ACC112 (cell line): Measurements from ENCODE around the gene POLN.
"Not testable (repeated sequence)": the region's sequence is repeated elsewhere in the genome, so short reads cannot be mapped to it uniquely, and the experiment has no call there.

ENCODE experiments used
- H2AFZ ChIP-seq: fragments of 200-600 bp; sonication (generic); one replicate; pipeline ENCODE4 v1.6.0; 2017; ENCODE audit warnings: antibody characterized with exemption, low read length; ENCODE audit not compliant: unreplicated experiment
- H3K27ac ChIP-seq: fragments of 200-600 bp; sonication (generic); 2 replicates; pipeline ENCODE4 v1.5.1; 2014; ENCODE audit warnings: low read depth, mild to moderate bottlenecking, antibody characterized with exemption, low read length, moderate library complexity
- H3K27me3 ChIP-seq: fragments of 200-600 bp; sonication (generic); 2 replicates; pipeline ENCODE4 v1.6.1; 2014; ENCODE audit warnings: mild to moderate bottlenecking, antibody characterized with exemption, low read length, moderate library complexity, mixed read lengths; ENCODE audit not compliant: insufficient read depth
- H3K36me3 ChIP-seq: fragments of 200-600 bp; sonication (generic); 2 replicates; pipeline ENCODE4 v1.6.1; 2016; ENCODE audit warnings: mild to moderate bottlenecking, antibody characterized with exemption, low read length, moderate library complexity, mixed read lengths; ENCODE audit not compliant: insufficient read depth
- H3K4me1 ChIP-seq: fragments of 200-600 bp; sonication (generic); one replicate; pipeline ENCODE4 v1.6.1; 2016; ENCODE audit warnings: low read length, mixed read lengths; ENCODE audit not compliant: insufficient read depth, unreplicated experiment, control insufficient read depth
- H3K4me3 ChIP-seq: fragments of 200-600 bp; sonication (generic); 2 replicates; pipeline ENCODE4 v1.5.1; 2014; ENCODE audit warnings: mild to moderate bottlenecking, low read depth, low read length
- H3K79me2 ChIP-seq: fragments of 200-600 bp; sonication (generic); one replicate; pipeline ENCODE4 v1.6.0; 2016; ENCODE audit warnings: low read length; ENCODE audit not compliant: control insufficient read depth, unreplicated experiment, insufficient read depth

POLN gene

GRCh38 chr4:2284934-2285612, 43.2 kb upstream of the POLN start:
- H3K79me2 ChIP-seq, result no peaks in the 10 kb centered on the region
- no peaks in the 10 kb centered on the region for H3K27me3 ChIP-seq
- no peak overlapping the region for H3K4me3 ChIP-seq
- H3K4me1 ChIP-seq, result peaks cover 14% of the 10 kb centered on the region
- H2AFZ ChIP-seq, result no peak overlapping the region
- H3K36me3 ChIP-seq, result no peaks in the 10 kb centered on the region
- H3K27ac ChIP-seq, result peak overlapping the region; percentile 58

- Histone ChIP-seq H3K4me1 (peaks cover 14% of the 10 kb centered on the region), H3K27ac (no peak overlapping the region), H2AFZ (no peak overlapping the region), H3K79me2 (no peaks in the 10 kb centered on the region), H3K36me3 (no peaks in the 10 kb centered on the region), H3K4me3 (no peak overlapping the region), H3K27me3 (no peaks in the 10 kb centered on the region)
These were observed 42.4 kb upstream of the POLN start for GRCh38 chr4:2284161-2284933.

- Histone ChIP-seq H3K4me3 (no peak overlapping the region), H2AFZ (no peak overlapping the region), H3K79me2 (no peaks in the 10 kb centered on the region), H3K27ac (no peak overlapping the region), H3K36me3 (no peaks in the 10 kb centered on the region), H3K4me1 (peaks cover 14% of the 10 kb centered on the region), H3K27me3 (no peaks in the 10 kb centered on the region)
These were observed 41.3 kb upstream of the POLN start for GRCh38 chr4:2283199-2283711.

GRCh38 chr4:2281575-2282343, 39.8 kb upstream of the POLN start:
- Histone ChIP-seq H3K36me3 (no peaks in the 10 kb centered on the region), H3K27ac (no peak overlapping the region), H2AFZ (no peak overlapping the region), H3K4me3 (no peak overlapping the region), H3K79me2 (no peaks in the 10 kb centered on the region), H3K4me1 (peaks cover 19% of the 10 kb centered on the region), H3K27me3 (no peaks in the 10 kb centered on the region)

- Histone ChIP-seq H3K4me1 (peaks cover 14% of the 10 kb centered on the region), H3K27ac (no peak overlapping the region), H2AFZ (no peak overlapping the region), H3K79me2 (no peaks in the 10 kb centered on the region), H3K36me3 (no peaks in the 10 kb centered on the region), H3K27me3 (no peaks in the 10 kb centered on the region), H3K4me3 (no peak overlapping the region)
These were observed 38.8 kb upstream of the POLN start for GRCh38 chr4:2280531-2281300.

- H3K4me1 ChIP-seq, result peaks cover 4% of the 10 kb centered on the region
- no peaks in the 10 kb centered on the region for H3K36me3 ChIP-seq
- no peak overlapping the region for H2AFZ ChIP-seq
- no peaks in the 10 kb centered on the region for H3K79me2 ChIP-seq
- H3K27ac ChIP-seq, result no peak overlapping the region
- H3K4me3 ChIP-seq, result no peak overlapping the region
- H3K27me3 ChIP-seq, result no peaks in the 10 kb centered on the region
These were observed 36.0 kb upstream of the POLN start for GRCh38 chr4:2277956-2278355.

GRCh38 chr4:2276581-2277325, 34.8 kb upstream of the POLN start:
- Histone ChIP-seq H3K4me3 (no peak overlapping the region), H3K79me2 (no peaks in the 10 kb centered on the region), H3K27me3 (no peaks in the 10 kb centered on the region), H2AFZ (no peak overlapping the region), H3K36me3 (no peaks in the 10 kb centered on the region), H3K4me1 (peaks cover 4% of the 10 kb centered on the region), H3K27ac (no peak overlapping the region)

- no peaks in the 10 kb centered on the region for H3K36me3 ChIP-seq
- H3K4me1 ChIP-seq, result peaks cover 4% of the 10 kb centered on the region
- H2AFZ ChIP-seq, result no peak overlapping the region
- no peak overlapping the region for H3K4me3 ChIP-seq
- no peaks in the 10 kb centered on the region for H3K79me2 ChIP-seq
- no peaks in the 10 kb centered on the region for H3K27me3 ChIP-seq
- no peak overlapping the region for H3K27ac ChIP-seq
These were observed 33.8 kb upstream of the POLN start for GRCh38 chr4:2275546-2276251.

GRCh38 chr4:2275044-2275397, 33.1 kb upstream of the POLN start:
- H3K79me2 ChIP-seq, H2AFZ ChIP-seq, H3K27me3 ChIP-seq, H3K4me1 ChIP-seq, H3K27ac ChIP-seq, H3K36me3 ChIP-seq, H3K4me3 ChIP-seq: not testable (repeated sequence)
